ENCODE data around the gene APBB3.

APBB3 gene

DNA sequence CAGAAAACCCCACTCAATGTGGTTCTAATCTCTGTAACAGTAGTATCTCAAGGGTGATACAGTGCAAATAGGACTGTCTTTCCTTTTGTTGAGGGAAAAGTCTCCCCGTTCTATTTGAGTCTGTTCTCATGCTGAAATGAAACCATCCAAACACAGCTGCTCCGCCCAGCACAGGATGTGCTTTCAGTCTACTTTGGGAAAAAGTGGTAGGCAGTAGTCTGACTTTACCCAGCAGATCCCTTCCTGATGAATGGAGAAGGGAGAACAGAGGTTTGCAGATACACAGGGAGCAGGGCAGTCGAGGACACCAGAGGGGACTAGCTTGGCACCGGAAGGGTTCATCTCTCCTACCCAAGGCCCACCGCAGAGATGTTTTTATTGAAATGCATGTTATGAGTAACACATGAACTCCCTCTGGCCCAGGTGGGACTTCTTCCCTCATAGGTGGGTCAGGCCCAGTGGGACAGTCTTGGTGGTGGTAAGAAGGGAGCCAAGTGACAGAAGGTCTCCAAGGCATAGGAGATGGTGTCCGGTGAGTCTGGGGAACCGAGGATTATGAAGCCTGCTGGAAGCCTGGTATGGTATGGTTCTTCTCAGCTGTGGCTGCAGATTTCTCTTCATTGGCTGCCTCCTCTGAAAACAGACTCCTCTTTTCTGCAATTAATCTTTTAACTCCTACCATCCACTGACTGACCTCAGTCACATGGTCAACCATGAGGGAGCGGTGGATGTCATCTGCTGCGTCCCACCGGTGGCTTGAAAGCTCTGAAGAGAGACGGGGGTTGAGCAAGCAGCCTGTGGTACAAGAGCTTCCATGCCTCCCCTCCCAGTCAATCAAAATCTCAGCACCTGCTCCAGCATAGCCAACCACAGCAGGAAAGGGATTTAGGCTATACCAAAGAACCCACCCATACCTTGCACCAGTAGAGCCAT, 14.0 kb downstream of the APBB3 start:
- no peak for DNase-seq

GRCh38 chr5:140549237-140550144, 14.9 kb downstream of the APBB3 start:
- DNase-seq: no peak

DNA sequence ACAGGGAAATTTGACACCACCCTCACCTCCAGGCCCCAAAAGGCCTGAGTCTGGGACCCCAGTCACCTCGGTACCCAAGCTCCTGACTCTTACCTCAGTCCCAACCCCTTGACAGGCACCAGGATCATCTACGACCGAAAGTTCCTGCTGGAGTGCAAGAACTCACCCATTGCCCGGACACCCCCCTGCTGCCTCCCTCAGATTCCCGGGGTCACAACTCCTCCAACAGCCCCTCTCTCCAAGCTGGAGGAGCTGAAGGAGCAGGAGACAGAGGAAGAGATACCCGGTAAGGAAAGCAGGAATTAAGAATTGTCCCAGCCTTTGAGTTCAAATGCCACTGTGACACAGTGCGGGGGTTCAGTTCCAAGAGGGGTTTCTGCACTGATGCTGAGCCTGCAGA, 15.6 kb downstream of the APBB3 start:
- no peak for DNase-seq

GRCh38 chr5:140548300-140548688, 16.1 kb downstream of the APBB3 start:
- DNase-seq: no peak

- DNase-seq: no peak
Measured at GRCh38 chr5:140547508-140548299, 16.7 kb downstream of the APBB3 start, which contains the start of gene EIF4EBP3. Gene EIF4EBP3, plus strand, starts transcription at chr5:140547662. Its CDS starts 76 bp downstream, at chr5:140547738.

GRCh38 chr5:140546851-140547507, 17.4 kb downstream of the APBB3 start:
- DNase-seq: no peak

DNA sequence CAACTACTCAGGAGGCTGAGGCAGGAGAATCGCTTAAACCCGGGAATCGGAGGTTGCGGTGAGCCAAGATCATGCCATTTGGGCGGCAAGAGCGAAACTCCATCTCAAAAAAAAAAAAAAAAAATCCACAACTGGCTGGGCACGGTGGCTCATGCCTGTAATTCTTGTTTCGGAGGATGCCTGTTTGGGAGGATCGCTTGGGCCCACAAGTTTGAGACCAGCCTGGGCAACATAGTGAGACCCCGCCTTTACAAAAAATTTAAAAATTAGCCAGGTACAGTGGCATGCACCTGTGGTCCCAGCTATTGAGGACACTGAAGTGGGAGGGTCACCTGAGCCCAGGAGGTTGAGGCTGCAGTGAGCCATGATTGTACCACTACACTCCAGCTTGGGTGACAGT, 18.8 kb downstream of the APBB3 start:
- no peak for DNase-seq

DNA sequence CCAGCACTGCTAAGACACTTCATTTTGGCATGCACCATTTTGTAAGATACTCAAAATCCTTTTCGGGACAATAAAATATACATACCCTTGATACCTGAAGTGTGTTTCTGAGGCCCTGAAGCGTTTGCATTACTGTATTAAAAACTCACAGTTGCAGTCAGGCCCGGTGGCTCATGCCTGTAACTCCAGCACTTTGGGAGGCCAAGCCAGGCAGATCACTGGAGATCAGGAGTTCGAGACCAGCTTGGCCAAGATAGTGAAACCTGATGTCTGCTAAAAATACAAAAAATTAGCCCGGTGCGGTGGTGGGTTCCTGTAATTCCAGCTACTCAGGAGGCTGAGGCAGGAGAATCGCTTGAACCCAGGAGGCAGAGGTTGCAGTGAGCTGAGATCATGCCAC, 19.4 kb downstream of the APBB3 start:
- DNase-seq: no peak

DNA sequence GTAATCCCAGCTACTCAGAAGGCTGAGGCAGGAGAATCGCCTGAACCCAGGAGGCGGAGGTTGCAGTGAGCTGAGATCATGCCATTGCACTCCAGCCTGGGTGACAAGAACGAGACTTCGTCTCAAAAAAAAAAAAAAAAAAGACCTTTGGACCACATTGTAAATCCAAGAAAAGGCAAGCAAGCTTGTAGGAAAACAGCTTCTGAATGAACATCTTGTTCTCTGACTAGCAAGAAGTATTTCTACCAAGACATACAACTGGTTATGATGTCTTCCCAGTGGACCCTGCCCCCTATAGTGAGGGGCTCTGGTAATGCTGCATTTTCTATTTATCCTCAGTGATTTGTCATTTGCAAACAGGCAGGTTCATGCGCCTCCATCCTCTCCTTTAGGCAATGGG, 21.4 kb downstream of the APBB3 start:
- DNase-seq: no peak

DNA sequence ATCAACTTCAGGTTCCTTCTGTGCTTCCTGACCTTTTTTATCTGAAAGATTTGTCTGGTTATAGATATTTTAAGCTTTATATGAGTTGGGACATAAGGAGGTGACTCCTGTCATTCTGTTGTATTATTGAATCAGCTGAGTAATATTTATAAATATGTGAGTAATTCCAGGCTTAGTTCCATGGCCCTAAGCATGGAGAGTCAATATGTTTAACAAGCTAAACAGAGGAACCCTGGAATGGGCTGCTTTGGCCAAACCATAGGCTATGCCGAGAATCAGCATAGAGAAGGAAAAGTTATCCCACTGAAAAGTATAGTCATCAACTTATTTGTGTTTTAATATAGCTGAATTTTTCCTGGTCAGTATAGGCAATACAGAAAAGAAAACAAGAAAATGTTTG, 24.2 kb downstream of the APBB3 start:
- no peak for DNase-seq

DNA sequence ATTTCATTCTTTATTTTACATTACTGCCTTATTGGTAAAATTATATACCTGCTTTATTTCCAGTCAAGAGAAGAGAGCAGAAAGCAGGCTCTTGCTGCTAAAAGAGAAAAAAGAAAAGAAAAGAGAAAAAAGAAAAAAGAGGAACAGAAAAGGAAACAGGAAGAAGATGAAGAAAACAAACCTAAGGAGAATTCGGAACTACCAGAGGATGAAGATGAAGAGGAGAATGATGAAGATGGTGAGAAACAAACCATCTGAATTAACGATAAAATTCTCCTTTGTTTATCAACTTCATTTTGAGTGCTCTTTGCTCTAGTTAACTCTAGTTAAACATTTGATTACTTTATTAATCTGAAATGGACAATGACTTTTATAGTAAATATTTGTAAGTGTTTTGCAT, 40.4 kb downstream of the APBB3 start:
- DNase-seq: no peak

DNA sequence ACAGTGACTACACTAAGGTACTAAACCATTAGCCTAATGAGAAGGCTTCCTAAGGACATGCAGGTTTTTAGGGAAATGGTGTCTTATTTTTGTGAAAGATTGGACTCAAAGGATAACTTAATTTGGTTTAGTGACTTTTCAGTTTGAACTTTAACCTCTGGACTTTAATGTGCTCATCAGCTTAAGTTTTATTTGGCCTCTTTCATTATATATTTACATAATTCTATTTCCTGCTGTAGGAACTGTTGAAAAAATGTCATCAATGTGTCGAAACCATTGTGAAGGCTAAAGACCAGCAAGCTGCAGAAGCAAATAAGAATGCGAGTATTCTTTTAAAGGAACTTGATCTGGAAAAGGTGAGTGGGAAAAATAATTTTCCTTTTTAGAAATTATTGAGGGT, 51.3 kb downstream of the APBB3 start:
- DNase-seq: no peak

DNA sequence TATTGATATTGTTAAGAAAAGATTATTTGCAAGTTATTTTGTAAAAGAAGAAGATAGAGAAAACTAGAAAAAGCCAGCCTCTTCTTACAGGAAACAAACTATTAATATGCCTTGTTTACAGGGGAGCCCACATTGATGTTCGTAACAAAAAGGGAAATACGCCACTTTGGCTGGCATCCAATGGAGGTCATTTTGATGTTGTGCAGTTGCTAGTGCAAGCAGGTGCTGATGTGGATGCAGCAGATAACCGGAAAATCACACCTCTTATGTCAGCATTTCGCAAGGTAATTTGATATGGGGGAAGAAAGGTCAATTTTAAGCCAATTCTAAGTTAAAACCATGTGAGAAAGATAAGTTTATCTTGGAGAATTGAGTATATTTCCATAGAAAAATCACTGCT, 54.5 kb downstream of the APBB3 start:
- no peak for DNase-seq

Data from NCI-H1092 treated with DMSO at 0.1 percent for 48 hours (cell line).